OCI-LY7 (cell line): Measurements from ENCODE around the gene WTAP.
"Not testable (repeated sequence)": the region's sequence is repeated elsewhere in the genome, so short reads cannot be mapped to it uniquely, and the experiment has no call there.

Source experiments
- CTCF ChIP-seq: fragments of 200-600 bp; sonication (generic); conservative IDR thresholded peaks from 2 replicates; pipeline ENCODE4 v1.5.1; 2014; ENCODE audit warnings: mild to moderate bottlenecking, antibody characterized with exemption, low read length, moderate library complexity, mixed read lengths
- EZH2phosphoT487 ChIP-seq: fragments of 200-600 bp; sonication (generic); IDR thresholded peaks from 2 replicates; pipeline ENCODE4 v1.6.1; 2018; ENCODE audit warnings: low read depth, borderline replicate concordance, mild to moderate bottlenecking, mixed run types, antibody characterized with exemption, low read length, moderate library complexity, mixed read lengths

DNA sequence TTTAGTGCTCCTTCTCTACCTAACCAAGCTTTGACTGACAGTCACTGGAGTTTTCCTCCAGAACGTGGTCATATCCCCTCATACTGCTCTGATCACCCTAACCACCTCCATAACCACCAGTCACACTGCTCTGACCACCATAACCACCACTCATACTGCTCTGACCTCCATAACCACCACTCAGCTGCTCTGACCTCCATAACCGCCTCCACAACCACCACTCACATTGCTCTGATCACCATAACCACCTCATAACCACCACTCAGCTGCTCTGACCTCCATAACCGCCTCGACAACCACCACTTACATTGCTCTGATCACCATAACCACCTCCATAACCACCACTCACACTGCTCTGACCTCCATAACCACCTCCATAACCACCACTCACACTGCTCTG, 16.7 kb upstream of the WTAP start:
- TF ChIP-seq CTCF, EZH2phosphoT487: not testable (repeated sequence)
